VCaP (cell line): ENCODE data around the gene PTMA.

Experiments
- H3K27ac ChIP-seq: fragments of 450-650 bp; 2 replicates; pipeline ENCODE4 v1.5.1; 2017
- CTCF ChIP-seq: fragments of 450-650 bp; conservative IDR thresholded peaks from 2 replicates; pipeline ENCODE4 v1.5.1; 2017; ENCODE audit warnings: mild to moderate bottlenecking, moderate library complexity

Gene PTMA

DNA sequence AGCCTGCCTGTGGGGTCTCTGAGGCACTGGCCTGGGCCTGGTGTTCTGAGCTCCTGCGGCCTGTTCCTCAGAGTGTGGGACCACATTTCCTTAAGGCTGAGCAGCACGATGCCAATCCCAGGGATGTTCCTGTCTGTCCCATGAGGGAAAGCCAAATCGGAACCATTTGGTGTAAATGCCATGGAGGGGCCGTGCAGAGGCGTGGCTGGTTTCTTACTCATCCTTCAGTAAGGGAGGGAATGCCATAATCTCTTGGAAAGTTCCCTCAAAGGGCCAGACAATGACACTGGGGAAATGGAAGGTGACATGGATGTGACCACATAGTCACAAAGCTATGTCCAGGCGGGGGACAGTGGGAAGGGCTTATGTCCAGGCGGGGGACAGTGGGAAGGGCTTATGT lies 14.4 kb upstream of the PTMA start:
- TF ChIP-seq CTCF = no peak

DNA sequence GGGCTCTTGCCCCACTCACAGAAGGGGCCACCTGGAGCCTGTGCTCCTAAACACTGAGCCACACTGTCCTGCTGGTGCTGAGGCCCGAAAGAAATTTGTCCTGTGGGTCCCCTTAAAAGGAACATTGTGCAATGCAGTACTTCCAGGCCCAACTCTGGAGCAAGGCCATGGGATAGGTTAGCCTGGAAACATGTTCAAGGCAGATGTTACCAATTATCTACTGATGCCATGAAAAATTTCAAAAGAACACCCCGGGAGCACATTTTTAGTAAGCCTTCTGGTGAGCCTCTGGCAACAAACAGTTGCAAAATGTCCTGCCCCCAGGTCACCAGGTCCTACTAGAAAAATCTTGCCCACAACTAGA lies 12.3 kb upstream of the PTMA start:
- TF ChIP-seq CTCF = no peak
- H3K27ac ChIP-seq = no peak overlapping the region

More for the DNA sequence above, 14.4 kb upstream of the PTMA start:
- H3K27ac ChIP-seq = no peak overlapping the region

DNA sequence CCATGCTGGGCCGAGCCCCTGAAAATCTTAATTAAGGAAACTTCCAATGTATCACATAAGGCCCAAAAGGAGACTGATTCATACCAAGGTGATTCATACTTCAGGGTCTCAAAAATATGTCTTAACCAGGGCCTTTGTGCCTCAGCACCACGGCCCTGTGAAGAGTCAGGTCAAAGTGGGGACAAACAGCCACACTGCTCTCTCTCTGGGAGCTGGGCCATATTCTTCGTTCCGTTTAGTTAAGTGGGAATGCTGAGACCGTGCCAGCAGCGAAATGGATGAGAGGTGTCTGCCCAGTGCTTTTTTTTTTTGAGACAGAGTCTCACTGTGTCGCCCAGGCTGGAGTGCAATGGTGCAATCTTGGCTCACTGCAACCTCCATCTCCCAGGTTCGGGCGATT lies 9.3 kb upstream of the PTMA start:
- TF ChIP-seq CTCF = no peak
- H3K27ac ChIP-seq = no peak overlapping the region

DNA sequence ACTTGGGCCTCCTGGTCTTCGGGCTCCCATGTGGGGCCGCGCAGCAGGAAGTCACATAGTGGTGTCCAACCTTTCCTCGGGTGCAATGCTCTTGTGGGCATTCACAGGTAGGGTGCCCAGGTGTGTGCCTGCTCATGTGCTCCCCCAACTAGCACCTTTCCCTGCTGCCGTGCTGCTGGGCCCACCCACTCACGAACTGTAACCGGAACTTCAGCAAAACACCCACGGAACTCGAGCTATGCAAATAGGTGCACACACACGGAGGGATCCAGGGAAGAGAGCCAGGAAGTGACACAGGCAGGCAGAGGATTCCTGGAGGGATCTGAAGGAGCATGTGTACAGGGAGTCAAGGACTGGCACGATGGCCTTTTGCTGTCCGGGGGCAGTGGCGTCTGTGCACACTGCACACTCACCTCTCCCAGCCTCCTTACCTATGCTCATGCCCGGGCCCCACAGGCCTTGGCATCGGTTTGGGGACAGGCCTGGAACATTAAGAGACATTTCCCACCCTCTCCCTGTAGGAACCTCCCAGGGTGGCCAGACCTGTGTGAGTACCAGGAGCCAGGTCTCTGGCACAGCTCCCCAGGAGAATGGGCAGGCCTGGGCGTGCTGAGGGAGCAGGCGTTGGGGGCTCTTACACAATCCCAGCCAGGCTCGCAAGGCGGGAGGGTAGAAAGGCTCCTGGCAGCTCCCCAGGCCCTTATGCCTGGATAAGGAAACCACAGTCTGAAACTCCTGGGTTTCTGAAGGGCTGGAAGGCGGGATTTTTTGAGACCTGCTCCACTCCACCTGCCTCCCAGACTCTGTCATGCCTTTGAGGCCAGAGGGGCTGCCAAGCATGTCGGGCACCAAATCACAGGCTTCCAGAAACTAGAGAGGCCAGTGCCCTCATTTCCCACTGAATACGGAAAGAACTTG lies 6.6 kb upstream of the PTMA start:
- no peak for TF ChIP-seq CTCF
- H3K27ac ChIP-seq = no peak overlapping the region

- no peak overlapping the region for H3K27ac ChIP-seq
- TF ChIP-seq CTCF = no peak
These were observed 4.3 kb upstream of the PTMA start for GRCh38 chr2:231704017-231704416.

DNA sequence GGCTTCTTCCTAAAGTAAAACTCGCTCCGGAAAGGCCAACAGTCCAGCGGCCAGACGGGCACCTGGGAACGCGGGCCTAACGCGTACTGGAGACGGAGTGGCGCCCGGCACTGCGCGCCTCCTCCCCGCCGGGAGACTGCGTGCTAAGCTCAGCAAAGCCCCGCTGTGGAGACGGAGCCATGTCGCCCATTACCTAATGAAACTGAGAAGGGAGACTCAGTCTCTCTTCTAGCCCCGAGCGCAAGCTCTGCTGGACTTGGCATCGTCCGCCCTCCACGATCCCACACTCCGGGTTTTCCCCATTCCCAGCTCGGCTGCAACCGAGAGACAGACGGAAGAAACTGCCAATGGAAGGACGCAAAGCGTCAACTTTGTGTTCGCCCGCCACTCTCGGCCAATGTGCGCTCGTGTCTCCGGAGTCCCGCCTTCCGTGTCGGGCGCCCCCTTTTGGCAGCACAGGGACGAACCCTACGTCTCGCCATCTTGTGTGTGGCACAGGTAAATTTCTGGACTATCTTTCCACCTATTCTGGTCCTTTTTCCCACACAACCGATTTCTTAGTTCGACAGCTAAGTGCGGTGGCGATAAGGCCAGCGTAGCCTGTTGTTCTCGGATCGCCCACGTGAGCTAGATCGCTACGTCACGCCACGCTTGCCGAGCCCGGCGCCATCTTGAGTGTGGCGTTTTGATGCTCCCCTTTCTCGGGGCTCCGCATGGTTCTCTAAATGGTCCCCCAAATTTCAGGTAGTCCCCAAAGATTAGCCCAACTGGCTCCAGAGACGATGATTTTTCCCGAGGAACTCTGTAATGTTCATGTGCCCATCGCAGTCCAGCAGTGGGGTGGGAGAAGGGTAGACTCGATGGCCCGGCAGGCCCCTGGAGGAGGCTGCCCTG lies 1.3 kb upstream of the PTMA start:
- H3K27ac ChIP-seq = peak overlapping the region; percentile 95
- peak; percentile 80 for TF ChIP-seq CTCF

DNA sequence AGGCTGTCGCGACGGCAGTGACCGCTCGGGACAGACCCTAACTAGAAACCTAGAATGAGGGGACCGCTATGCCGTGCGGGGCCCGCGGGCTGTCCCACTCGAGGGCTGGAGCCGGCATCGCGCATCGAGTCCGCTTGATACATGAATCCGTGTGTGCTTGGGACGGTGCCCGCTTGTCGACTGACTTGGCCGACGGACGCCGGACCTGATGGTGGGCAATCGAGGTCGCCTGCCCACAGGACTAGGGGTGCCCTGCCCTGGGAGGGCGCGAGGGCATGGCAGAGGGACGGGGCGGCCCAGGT lies 749 bp upstream of the PTMA start:
- peak overlapping the region; percentile 95 for H3K27ac ChIP-seq
- no peak for TF ChIP-seq CTCF
